ENCODE measurements around the gene ENPP7.

ENPP7 gene

DNA sequence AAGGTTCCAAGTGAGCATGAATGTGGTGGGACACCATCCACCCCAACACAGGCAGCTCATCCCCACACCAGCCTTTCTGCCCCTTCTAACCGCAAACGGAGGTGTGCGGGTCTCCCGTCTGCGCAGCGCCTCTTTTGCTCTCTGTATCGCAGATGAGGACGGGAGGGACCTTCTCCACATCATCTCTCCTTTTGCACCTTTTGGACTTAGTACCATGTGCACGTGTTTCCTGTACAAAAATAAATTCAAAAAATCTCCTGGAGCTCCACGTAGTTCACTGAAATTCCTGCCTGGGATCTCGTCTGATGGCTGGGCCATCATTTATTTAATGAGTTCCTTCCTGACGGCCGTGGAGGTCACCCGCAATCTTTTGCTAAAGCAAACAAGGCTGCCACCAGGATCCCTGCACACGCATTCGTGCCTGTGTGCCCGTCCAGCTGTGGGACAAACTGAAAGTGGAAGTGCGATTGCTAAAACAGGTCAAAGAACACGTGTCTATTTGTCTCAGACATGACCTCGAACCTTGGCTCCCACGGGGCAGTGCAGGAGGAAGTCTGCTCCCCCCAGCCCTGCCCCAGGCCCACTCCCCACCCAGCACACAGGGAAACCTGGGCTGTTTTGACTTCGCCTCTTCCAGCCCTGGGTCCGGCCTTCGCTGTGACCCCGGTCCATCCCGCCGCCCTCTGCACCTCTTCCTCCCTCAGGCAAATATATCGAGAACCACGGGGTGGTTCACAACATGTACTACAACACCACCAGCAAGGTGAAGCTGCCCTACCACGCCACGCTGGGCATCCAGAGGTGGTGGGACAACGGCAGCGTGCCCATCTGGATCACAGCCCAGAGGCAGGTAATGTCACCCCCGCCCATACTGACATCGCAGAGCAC, 2.3 kb downstream of the ENPP7 start:
- DNase-seq (ENCODE audit: low read depth) = no peak

DNA sequence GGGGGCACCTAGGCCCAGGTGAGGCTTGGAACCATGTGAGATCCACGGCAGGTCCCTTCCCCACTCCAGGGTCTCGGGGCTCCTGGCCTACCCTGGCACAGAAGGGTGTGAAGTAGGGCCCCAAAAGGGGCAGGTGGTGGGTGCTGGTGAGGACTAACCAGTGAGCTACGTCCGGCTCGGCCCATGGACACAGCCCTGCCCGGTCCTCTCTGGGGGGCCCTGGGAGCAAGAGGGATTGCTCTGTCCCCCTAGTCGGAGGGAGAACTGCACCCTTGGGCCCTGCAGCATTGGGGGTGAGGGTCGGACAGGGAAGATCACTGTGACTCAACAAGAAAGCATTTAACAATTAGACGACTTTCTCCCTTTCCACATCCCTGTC, 2.9 kb downstream of the ENPP7 start:
- DNase-seq (ENCODE audit: low read depth) = no peak

DNA sequence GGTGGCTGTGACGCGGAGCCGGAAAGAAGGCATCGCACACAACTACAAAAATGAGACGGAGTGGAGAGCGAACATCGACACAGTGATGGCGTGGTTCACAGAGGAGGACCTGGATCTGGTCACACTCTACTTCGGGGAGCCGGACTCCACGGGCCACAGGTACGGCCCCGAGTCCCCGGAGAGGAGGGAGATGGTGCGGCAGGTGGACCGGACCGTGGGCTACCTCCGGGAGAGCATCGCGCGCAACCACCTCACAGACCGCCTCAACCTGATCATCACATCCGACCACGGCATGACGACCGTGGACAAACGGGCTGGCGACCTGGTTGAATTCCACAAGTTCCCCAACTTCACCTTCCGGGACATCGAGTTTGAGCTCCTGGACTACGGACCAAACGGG, 4.4 kb downstream of the ENPP7 start:
- DNase-seq (ENCODE audit: low read depth) = no peak

DNA sequence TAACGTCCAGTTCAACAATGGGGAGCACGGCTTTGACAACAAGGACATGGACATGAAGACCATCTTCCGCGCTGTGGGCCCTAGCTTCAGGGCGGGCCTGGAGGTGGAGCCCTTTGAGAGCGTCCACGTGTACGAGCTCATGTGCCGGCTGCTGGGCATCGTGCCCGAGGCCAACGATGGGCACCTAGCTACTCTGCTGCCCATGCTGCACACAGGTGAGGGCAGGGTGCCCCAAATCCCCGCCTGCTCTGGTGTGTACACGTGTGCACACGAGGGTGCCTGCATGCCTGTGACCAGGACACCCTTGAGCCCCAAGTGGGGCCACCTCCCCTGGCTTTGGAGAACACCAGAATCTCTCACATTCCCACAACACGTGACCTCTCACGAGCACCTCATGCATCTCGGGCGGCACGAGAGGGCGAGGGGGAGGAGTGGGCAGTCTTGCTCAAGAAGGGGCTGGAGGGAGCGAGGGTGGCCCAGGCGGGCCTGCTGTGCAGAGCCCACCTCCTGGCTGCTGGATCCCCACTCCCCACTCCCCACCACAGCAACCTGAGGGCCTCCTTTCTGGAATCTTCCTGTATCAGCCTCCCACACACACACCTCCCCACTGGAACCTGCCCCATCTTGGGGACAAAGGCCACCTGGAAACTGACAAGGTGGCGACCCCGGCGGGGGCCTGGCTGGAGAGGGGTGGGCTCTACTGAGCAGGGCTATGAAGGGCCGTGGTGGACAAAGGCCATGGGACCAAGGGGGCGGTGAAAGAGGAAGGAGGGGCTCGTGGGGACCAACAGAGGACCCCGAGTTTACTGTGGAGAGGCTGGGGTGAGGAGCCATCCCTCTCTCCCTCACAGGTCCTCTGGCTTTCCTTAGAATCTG, 6.5 kb downstream of the ENPP7 start:
- DNase-seq (ENCODE audit: low read depth) = no peak

DNA sequence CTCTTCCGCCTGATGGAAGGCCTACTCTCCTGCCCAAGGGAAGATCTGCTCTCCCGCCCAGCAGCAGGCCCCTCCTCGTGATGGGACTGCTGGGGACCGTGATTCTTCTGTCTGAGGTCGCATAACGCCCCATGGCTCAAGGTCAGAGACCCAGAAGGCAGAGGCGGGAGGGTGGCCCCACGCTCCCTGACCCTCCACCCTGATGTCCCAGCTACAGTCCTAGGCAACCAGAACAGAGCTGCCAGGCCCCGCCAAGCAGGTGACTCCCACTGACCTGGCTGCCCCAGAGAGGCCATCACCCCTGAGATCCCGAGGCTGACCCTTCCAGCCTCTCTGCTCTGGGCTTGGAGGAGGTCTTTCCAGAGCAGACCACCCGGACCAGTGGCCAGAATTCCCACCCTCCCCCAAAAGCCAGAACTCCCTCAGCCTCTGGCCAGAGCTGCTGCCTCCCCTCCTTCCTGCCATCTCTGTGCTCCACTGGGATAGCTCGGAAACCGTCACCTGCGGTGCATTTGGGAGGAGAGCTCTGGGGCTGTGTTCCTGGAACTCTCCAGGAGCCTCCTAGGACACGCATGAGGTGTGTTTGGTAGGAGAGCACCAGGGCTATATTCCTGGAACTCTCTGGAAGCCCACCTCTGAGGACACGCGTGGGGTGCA, 7.3 kb downstream of the ENPP7 start:
- DNase-seq (ENCODE audit: low read depth) = no peak

DNA sequence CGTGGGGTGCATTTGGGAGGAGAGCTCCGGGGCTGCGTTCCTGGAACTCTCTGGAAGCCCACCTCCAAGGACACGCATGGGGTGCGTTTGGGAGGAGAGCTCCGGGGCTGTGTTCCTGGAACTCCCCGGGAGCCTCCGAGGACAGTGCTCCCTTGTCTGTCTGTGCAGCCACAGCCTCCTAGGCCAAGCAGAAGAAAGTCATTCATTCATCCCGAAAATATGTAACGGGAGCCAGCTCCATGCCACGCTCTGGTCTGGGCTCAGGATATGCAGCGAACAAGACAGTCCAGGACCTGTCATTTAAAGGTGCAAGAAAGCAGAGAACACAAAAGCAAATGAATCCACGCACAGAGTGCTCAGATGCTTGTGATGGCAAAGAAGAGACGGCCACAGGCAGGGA, 7.9 kb downstream of the ENPP7 start:
- no peak for DNase-seq (ENCODE audit: low read depth)

DNA sequence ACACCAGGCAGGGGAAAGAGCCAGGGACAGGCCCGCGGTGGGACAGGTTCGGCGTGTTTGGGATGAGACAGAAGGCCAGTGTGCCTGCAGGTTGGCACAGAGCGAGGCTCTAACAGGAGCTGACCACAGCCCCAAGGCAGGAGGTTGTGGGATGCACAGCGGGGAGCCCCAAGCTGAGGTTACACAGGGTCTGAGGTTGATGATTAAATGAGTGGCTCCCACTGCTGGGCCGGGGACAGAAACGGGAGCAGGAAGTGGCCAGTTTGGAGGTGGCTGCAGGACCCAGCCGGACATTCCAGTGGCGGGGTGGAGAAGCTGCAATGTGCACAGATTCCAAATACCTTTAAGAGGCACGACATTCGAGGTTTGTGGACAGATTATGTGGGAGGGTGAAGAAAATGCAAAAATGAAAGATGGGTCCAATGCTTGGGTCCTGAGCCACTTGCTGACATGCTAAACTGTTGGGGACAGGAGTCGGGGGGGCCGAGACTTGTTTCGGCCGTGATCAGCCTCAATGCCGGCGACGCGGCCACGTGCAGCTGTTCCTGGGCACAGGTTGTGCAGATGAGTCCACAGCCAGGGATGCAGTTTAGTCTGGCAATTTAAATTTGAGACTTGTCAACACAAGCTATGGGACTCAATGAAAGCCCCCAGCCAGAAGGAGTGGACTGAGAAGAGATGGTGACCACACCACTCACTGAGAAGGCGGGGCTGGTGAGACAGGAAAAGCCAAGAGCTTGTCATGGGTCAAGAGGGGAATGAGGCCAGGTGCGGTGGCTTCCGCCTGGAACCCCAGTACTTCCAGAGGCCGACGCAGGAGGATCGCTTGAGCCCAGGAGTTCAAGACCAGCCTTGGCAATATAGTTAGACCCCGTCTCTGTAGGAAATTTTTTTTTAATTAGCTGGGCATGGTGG, 8.7 kb downstream of the ENPP7 start:
- no peak for DNase-seq (ENCODE audit: low read depth)

DNA sequence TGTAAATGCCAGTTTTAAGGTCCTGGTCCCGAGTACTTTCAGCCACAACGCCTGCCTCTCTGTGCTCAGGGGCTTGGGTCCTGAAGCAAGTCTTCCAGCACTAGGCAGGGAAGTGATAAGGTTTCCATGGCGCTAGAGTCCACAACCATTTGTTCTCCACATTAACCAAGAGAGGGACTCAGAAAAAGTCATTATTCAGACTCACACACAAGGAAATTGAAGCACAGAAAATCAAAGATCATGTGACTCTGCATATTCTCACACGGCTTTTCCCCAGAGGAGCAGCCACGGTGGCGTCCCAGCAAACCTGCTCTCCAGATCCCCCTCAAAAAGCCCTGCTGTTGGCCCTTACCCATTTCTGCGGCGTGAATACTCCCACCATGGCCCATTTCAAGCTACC, 9.7 kb downstream of the ENPP7 start:
- DNase-seq (ENCODE audit: low read depth) = no peak

DNA sequence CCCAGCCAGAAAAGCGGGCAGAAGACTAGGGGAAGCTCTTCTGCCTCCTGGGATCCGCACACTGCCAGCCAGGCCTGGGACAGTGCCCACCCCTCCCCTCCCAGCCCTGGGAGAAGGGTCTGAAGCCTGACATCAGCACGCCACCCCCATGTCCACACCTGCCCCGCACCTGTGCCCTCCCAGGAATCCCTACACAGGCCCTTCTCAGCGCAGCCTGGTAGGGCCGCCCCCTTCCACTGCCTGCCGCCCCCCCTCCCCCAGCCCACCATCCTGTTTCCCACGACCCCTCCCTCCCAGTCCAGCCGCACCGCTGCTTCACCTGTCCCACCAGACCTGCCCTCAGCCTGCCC, 10.6 kb downstream of the ENPP7 start:
- DNase-seq (ENCODE audit: low read depth) = no peak

DNA sequence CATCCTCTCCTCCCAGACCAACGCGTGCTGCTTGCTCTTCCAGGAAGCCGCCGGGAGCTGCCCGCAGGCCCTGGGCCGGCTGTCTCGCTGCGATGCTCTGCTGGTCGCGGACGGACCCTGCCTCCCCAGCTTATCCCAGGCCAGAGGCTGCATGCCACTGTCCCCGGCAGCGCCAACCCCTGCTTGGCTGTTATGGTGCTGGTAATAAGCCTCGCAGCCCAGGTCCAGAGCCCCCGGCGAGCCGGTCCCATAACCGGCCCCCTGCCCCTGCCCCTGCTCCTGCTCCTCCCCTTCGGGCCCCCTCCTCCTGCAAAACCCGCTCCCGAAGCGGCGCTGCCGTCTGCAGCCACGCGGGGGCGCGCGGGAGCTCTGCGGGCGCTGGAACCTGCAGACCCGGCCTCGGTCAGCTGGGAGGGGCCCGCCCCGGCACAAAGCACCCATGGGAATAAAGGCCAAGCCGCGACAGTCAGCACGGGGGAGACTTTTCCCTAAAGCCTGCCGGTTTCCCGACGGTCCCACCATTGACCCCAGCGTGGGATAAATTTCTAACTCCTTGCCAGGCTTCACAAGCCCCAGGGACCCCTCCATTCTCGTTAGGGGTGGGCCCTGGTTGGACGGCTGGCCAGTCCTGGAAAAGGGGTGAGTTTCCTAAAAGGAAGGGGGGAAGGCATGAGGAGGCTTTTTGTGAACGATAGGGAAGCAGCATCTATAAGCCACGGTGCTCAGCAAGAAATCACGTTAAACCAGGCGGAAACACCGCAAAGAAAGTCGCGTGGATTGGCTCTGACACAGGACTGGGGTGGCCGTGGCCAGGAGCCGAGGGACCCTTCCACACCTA, 11.2 kb downstream of the ENPP7 start:
- DNase-seq (ENCODE audit: low read depth) = no peak

DNA sequence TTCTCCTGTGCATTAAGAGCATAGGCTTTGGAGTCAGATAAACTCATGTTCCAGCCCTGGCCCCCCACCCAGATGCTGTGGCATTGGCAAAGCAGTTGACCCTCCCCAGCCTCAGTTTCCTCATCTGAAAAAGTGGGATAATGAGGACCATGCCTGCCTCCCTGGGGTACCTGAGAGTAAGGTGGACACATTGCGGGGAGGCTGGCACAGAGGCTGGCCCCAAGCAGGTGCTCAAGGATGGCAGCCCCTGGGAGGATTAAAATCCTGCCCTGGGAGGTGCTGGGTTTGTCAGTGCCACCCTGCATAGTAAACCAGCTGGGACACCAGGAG, 11.8 kb downstream of the ENPP7 start:
- DNase-seq (ENCODE audit: low read depth) = no peak

DNA sequence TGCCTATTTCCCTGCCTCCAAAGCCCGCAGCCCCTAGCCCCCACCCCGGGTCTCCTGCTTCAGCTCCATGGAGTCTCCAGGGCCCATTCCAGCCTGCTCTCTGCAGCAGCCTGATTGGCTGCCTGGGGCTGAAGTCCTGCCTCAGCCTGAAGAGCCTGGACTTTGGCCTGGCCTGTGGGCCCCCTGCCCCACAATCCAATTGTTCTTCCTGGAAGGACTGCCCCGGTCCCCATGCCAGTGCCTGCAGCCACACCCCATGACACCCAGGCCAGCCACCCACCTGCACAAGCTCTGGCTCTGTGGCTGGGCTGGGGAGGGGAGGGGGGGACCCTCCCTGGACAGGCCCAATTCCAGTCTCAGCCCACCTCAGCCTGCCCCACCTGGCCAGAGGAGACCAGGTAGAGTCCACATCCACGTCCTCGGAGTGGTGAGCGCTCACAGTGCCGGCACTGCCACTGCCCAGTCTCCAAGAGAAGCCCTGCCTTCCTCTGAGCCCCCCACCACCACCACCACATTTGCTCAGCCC, 12.3 kb downstream of the ENPP7 start:
- no peak for DNase-seq (ENCODE audit: low read depth)

DNA sequence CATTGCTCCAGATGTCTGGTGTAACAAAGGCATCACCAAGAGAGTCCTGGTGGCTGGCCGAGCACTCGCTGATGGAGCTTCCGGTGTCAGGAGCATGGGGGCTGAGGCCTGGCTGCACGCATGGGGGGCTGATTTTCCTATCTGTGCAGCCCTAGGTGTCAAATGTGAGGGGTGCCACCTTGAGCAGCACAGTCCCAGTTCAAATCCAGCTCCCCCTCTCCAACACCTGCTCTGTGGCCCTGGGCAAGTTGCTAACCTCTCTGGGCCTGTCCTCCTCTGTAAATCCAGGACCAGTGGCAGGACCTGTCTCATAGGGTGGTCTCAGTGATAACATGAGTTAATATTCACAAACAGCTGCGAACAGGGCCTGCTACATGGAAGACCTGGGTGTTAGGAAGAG, 12.9 kb downstream of the ENPP7 start:
- no peak for DNase-seq (ENCODE audit: low read depth)

DNA sequence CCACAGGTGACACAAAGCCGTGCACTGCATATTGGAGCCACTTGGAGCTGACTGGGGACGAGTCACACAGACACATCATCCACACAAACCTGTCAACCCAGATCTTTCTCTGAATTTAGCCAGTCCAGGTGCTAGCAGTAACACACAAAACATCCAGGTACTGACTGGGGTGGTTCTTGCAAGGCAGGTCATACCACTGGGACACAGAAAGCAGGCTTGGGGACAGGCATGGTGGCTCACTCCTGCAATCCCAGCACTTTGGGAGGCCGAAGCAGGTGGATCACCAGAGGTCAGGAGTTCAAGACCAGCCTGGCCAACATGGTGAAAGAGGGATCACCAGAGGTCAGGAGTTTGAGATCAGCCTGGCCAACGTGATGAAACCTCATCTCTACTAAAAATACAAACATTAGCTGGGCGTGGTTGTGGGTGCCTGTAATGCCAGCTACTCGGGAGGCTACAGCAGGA, 14.9 kb downstream of the ENPP7 start:
- DNase-seq (ENCODE audit: low read depth) = no peak

DNA sequence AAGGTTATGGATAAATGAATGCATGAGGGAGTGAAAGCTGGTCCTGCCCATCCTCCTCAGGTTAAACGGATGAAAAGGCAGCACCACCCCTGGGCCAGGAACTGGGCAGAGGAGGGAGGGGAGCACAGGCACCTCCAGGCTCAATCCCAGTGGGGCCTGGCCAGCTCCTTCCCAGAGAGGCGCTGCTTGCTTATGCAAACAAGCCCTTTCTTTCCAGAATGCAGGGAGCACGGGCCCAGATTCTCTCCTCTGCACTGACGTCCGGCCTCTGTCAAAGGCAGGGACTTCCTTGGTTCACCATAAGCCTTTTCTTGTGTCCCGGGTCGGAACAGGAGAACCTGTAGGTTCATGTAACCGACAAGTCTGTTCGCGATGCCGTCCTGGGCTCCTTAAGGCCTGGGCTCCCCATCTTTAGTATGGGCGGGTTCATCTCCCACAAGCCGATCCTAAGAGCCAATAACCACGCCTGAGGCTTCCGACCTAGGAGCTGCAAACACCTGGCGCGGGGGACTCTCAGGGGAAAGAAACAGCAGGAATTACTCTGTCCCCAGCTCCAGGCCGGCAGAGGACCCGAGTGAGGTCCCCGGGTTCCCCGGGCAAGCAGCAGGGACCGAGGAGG, 16.3 kb downstream of the ENPP7 start:
- DNase-seq (ENCODE audit: low read depth) = no peak

DNA sequence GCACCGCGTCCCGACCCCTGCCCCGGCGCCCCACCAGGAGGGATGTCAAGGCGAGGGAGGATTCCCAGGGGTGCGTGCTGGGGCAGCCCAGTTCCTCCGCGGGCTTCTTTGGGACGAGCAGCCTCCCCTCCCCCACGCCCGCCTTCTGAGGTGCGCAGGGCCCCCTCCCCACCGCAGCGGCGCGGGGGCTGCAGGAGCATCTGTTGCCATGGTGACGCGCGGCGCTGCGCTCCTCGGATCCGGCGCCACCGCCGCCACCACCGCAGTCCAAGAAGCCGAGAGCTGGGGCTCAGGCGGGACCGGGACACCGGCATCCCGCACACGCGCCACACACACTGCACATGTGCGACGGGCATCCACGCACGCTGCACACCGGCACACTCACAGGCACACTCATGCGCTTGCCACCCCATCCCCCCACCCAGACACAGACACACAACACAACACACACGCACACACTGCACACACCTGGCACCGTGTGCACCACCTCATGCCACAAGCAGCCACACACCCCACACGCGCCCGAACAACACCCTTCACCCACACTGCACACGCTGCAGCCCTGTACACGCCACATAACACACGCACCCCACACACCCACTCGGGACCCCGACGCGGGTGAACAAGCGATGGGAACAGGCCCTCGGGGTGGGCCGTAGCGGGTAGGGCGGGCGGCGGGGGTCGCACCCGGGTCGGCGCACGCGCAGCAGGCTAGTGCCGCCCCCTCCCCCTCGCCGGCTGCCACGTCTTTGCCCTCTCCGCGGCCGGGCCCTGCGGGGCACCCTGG, 17.0 kb downstream of the ENPP7 start:
- no peak for DNase-seq (ENCODE audit: low read depth)

DNA sequence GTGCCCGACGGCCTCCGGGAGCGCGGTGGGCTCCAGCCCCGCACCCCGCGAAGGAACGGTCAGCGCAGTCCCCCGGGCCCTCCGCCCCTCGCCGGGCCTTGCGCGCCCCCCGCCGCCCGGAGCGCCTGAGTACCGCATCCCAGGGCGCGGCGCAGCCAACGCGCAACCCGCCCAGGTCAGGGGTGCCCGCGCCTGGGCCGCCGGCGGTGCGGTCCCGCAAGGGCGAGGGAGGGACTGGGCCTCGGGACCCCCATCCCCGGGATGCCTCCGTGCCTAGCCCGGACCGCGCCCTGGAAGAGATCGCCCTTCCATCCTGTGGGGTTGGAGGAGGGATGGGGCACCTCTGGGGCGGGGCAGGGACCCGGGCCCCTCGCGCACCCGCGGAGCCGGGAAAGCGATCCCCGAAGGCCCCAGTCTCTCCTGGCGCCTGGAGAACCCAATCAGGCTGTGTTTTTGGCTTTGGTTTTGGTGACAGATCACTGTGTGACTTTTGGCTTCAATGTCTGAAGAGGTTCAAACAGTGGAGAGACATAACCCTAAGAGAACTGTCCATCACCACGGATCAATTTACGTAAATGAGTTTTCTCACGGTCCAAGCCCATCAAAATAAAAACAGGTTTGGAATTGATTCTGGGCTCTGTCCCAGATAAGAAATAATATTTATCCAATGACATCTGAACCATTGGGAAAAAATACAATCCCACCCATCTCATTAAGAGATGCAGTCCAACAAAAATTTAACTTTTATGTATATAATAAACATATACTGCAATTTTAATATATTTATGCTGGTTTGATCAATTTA, 17.8 kb downstream of the ENPP7 start:
- DNase-seq (ENCODE audit: low read depth) = no peak

DNA sequence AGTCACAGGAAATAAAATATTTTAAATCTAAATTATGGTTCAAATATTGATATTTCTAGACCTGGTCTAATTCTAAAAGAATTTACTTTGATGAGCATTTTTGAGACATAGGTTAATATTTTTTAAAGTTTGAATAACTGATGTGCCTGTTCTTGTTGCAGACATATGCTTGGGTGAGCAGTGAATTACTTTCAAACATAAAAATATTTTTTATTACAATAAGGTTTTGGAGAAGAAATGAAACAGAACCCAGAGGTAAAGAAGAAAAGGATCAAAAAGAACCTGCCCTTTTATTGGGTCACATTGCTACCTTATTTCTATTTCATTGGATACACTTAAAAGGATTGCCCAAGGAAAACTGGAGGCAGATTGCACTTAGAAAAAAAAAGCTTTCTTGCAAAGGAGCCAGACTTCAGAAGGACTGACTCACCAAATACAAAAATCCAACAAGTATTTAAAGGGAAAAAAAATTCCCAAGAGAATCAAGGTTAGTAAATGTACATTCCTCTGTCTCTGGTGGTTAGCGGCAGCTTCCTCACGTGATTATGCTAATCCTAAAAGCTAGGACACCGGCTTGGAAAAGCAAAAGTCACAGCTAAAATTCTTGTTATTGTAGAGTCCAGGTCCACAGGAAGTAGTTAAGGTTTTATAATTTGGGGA, 18.5 kb downstream of the ENPP7 start:
- DNase-seq (ENCODE audit: low read depth) = peak; percentile 18
